RPMI8226 (cell line): ENCODE results near the gene FSD2.
"Not testable (repeated sequence)": the region's sequence is repeated elsewhere in the genome, so short reads cannot be mapped to it uniquely, and the experiment has no call there.

Experiments used
- DNase-seq: peaks from one replicate; pipeline ENCODE4 v3.0.0-alpha.2; 2015

Gene FSD2

GRCh38 chr15:82789491-82789890 is 16.4 kb downstream of the FSD2 start:
- no peak for DNase-seq

DNA sequence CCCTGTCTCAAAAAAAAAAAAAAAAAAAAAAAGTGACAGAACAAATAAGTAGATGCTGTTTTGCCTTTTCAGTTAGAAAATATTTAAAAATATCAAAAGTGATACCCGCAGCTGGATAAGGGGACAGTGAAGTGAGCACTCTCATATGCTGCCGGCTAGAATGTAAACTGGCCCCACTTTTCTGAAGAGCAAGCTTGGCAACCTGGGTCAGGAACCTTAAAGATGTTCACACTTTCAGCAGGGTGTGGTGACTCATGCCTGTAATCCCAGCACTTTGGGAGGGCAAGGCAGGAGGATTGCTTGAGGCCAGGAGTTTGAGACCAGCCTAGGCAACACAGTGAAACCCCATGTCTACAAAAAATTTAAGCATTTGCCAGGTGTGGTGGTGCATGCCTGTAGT is 17.4 kb downstream of the FSD2 start:
- no peak for DNase-seq

DNA sequence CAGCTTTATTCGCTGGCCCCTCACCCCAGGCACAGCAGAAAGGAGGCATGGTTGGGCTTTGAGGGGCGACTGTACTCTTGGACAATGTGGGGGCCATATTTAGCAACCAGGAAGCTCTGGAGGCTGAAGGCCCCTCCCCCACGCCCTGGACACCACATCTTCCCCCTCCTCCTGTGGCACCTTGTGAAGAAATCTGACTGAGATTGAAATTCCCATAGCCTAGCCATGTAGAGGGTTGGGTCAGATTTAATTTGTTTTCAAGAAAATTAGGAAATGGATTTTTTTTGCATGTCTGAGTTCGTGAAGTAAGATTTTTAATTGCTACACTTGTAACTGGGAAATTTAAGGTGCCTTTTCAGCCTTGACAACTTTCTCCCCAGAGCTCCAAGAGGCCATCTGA is 24.5 kb downstream of the FSD2 start:
- no peak for DNase-seq

DNA sequence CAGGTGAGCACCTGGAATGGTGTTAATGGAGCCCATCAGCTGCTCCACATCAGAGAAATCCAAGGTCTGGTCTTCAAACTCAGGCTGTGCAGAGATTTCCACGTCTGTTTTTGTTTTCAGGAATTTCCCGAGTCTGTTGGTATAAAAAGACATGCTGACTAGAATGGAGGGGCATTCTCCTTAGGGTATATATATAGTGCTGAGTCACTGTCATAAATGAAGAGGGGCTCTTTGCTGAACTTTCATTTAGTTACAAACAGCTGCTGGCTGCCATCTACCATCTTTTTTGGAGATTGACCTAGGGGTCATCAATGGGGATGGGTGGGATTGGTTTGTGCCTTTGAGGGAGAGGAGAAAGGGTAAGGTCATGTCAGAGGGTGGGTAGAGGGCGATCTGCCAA is 27.1 kb downstream of the FSD2 start:
- no peak for DNase-seq

- no peak for DNase-seq
Measured at GRCh38 chr15:82774496-82774895, 31.4 kb downstream of the FSD2 start.

- DNase-seq = no peak
Measured at GRCh38 chr15:82771789-82772607, 33.9 kb downstream of the FSD2 start.

- no peak for DNase-seq
Measured at GRCh38 chr15:82768414-82769054, 37.3 kb downstream of the FSD2 start.

- no peak for DNase-seq
Measured at GRCh38 chr15:82767163-82767829, 38.6 kb downstream of the FSD2 start.

DNA sequence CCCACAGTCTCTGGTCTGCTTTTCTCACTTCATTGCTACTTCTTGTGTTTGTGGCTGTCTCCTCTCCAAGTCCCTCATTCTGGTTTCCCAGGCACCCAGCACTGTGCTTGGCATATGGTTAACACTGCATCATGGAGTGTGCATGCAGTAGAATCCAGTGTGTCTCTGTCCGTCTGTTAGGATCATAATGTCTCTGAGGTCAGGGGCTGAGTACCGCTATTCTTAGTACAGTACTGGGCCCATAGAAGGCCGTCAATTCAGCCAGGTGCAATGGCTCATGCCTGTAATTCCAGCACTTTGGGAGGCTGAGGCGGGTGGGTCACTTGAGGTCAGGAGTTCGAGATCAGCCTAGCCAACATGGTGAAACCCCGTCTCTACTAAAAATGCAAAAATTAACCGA is 39.7 kb downstream of the FSD2 start:
- not testable (repeated sequence) for DNase-seq

GRCh38 chr15:82764740-82765139 is 41.1 kb downstream of the FSD2 start:
- no peak for DNase-seq

DNA sequence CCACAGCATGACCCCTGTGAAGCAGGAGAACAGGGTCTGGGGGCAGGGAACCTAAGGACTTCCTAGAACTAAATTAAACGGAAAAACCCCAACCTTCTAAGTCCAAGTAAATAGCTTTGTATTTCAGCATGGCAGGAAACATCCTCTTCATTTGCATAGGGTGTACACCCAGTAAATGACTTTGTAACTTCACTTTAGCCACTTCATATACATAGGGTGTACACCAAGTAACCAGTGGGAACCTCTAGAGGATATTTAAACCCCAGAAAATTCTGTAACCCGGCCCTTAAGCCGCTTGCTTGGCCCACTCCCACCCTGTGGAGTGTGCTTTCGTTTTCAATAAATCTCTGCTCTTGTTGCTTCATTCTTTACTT is 41.8 kb downstream of the FSD2 start:
- DNase-seq = no peak

DNA sequence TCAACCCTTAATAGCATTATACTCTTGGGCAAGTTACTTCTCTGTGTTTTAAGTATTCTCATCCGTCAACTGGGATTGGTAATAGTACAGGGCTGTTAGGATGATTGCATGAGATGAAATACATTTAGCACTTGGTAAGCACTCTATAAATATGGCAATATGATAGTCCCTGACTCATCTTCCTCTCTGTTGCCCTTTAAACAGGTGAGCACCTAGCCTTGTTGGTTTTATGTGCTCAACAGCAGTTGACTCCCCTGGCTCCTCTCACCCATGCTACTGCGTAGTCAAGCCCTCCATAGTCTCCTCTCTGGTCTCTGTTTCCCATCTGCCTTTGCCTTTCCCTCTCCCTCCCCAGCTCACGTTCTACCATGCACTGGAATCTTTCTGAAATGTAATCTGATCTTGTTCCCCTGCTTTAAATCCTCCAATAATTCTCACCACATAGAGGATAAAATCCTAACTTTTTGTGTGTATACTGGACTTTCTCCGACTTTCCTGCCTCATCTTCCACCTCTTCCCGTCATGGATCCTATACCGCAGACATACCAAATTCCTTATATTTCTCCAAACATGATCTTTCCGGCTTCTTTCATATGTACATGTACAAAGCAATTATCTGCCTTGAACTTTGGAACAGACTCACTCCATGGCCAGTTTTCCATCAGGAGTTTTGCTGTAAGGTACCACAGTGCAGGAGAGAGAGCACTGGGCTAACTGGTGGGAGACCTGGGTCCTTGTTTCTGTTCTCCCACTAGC is 42.3 kb downstream of the FSD2 start:
- no peak for DNase-seq

- no peak for DNase-seq
Measured at GRCh38 chr15:82751308-82751707, 54.6 kb downstream of the FSD2 start.

DNA sequence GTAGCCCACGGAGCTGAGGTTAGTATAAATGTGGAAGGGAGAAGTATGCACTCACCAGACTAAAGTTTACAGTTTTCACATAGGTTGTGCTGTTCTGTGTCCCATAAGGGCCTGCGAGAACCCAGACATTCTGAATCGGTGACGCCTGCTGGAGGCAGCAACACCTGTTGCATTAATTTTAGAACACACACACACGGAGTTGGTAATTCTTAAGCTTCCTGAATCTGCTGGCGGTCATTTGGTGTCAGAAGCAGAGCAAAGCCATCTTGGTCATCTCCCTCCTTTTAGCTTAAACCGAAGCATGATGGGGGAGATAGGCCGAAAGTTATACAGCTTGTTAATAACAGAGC is 55.1 kb downstream of the FSD2 start:
- peak; percentile 38 for DNase-seq

- peak; percentile 89 for DNase-seq
Measured at GRCh38 chr15:82749951-82750830, 55.7 kb downstream of the FSD2 start.

DNA sequence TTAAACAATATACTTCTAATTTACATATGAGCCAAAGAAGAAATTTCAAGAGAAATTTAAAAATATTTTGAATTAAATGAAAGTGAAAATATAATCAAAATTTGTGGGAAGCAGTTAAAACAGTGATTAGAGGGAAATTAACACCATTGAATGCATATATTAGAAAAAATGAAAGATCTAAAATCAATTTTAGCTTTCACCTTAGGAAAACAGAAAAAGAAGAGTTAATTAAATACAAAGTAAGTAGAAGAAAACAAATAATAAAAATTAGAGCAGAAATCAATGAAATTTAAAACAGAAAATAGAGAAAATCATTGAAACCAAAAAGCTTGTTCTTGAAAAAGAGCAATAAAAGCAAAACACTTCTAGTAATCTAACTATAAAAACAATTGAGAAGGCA is 57.6 kb downstream of the FSD2 start:
- DNase-seq = no peak

DNA sequence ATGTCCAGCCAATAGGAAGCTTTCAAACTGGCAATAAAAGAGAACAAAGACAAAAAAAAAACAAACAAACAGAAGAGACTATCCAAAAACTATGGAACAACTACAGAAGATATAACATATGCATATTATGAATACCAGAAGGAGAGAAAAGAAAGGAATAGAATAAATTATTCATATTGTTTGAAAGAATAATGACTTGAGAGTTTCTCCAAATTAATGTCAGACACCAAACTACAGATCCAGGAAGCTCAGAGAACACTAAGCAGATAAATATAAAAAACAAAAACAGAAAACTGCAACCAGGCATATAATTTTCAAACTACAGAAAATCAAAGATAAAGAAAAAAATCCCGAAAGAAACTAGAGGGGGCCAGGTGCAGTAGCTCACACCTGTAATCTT is 62.1 kb downstream of the FSD2 start:
- DNase-seq = no peak

DNA sequence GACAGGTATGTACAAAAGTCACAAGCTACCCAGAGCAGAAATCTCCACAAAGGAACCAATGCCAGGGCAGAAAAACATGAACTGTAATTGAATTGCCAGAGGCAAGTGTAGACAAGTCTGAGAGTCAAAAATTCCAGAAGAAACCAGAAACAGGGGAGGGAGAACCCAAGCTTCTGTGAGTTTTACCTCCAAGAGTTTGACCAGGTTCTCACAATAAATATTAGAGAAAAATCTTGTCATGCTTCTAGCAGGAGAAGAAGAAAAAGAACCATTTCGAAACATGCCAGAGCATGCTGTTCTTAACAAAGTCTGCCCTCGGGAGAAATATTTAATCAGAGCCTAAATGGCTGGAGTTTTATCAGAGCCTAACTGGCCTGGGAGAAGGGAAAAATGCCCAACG is 63.7 kb downstream of the FSD2 start:
- DNase-seq = no peak

GRCh38 chr15:82739086-82739485 is 66.8 kb downstream of the FSD2 start:
- DNase-seq = no peak

DNA sequence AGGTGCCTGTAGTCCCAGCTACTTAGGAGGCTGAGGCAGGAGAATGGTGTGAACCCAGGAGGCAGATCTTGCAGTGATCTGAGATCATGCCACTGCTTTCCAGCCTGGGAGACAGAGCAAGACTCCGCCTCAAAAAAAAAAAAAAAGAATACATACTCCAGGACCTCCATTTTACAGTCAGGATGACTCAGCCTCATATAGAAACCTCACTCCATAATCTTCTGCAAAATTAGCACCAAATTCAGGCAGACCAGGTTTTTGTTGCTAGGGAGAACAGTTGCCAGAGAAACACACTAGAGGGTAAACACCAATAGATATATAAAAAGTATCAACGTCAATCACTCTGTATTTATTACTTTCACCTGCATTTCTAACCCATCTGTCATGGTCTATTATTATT is 67.9 kb downstream of the FSD2 start:
- DNase-seq = no peak

DNA sequence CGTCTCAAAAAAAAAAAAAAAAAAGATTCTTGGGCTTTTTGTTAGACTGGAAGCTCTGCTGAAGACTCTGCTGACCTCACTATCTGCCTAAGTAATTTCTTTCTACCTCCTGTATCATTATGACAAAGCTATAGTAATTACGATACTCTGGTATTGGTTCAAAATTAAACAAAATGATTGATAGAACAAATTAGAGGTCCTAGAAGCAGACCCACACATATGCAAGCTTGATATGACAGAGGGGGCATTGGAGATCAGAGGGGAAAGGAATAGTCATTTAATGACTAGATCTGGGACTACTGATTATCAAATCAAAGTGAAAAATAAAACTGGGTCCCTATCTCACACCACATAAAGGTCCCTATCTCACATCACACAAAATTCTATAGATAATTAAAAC is 74.3 kb downstream of the FSD2 start:
- no peak for DNase-seq

DNA sequence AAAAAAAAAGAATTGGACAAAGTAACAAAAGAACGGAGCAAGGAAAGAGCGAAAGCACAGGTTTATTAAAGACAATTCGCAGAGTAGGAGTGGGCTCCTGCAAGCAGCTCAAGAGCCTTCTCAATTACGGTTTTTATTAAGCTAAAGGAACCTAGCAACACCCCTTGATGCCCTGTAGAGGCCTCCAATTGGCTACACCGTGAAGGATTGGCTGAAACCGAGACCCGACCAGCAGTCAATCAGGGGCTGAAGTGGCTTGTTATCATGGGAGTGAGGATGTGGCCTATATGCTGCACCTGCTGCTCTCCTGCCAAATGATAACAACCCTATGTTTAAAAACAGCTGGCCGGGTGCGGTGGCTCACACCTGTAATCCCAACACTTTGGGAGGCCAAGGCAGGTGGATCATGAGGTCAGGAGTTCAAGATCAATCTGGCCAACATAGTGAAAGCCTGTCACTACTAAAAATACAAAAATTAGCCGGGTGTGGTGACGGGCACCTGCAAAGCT is 75.8 kb downstream of the FSD2 start:
- no peak for DNase-seq
